A549 treated with AZD2906 at 1 μM for 4 hours (cell line): ENCODE data around the gene HOXC10. TPM values are rescaled to one million over a fixed set of nuclear protein-coding genes. Genes with fewer than 3 reads are reported as not detected.

Experiments used
- total RNA-seq: library from RNA; stranded (reverse); fragments of 200-300 nt; extraction: Qiagen RNA extraction; gene quantifications from 5 replicates; pipeline ENCODE4 v1.2.3, GENCODE V29; 2022

The HOXC10 gene
- total RNA-seq = 2.2 to 3.3 TPM (median 3.0 TPM) in 5 replicates

DNA sequence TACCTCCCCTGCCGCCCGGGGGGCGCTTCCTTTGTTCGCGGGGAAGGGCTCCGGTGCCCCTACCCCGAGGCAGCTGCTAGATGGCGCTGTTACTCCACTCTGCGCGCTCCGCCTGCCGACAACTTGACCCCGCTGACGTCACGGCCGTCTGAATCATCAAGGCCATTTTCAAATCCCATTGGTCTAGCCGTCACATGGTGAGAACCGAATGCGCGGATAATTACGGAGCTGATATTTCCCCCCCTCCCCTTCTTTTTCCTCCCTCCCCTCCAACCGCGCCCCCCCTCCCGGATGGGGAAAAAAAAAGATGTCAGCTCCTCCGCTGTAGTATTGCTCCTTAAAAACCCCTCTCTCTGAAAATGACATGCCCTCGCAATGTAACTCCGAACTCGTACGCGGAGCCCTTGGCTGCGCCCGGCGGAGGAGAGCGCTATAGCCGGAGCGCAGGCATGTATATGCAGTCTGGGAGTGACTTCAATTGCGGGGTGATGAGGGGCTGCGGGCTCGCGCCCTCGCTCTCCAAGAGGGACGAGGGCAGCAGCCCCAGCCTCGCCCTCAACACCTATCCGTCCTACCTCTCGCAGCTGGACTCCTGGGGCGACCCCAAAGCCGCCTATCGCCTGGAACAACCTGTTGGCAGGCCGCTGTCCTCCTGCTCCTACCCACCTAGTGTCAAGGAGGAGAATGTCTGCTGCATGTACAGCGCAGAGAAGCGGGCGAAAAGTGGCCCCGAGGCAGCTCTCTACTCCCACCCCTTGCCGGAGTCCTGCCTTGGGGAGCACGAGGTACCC, at the start of gene HOXC10:
Gene HOXC10, plus strand, starts transcription at position 246 of the 791 bp plus-strand sequence. Its CDS starts 114 bp downstream, at position 360.

DNA sequence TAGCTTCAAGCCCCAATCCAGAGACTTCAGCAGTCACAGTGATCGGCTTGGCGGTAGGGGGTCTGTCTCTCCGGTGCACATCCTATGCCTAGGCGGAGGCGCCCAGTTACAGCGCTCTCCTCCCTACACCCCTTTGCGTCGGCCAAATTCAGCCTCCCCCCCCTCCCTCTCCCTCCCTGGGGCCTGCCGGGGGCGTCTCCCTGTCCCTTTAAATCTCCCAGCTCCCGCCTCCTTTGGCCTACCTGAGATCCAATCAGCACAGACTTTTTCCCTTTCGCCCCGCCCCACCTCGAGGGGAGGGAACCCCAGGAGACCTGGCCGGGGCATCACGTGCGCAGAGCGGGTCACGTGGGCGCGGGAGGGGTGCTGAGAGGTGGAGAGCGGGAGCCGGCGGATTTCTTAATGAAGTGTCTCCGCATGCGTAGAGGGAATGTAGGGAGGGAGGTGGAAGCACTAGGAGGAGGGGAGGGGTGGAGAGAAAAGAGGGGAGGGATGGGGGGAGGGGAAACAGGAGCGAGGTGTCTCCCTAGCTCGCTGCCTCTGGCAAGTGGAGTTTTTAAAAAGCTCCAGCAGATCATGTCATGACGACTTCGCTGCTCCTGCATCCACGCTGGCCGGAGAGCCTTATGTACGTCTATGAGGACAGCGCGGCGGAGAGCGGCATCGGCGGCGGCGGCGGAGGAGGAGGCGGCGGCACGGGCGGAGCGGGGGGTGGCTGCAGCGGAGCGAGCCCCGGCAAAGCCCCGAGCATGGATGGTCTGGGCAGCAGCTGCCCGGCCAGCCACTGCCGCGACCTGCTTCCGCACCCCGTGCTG, 46.4 kb upstream of the HOXC10 start, which contains the start of gene HOXC13:
Gene HOXC13, plus strand, starts transcription at position 506 of the 815 bp plus-strand sequence. Its CDS starts 76 bp downstream, at position 582.

DNA sequence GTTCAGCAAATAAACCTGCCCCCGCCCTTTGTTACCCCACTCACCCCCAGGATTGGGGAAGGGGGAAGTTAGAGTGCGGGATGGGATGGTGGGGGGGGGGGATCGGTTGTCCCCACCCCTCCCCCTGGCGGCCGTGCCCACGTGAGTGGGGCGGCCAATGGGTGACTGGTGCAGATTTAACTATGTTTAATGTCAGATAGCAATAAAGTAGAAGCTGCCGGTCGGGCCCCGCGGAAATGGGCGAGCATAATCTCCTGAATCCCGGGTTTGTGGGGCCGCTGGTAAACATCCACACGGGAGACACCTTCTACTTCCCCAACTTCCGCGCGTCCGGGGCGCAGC, 30.3 kb upstream of the HOXC10 start, which contains the start of gene HOXC12:
Gene HOXC12, plus strand, starts transcription at position 210 of the 342 bp plus-strand sequence. Its CDS starts 27 bp downstream, at position 237.

DNA sequence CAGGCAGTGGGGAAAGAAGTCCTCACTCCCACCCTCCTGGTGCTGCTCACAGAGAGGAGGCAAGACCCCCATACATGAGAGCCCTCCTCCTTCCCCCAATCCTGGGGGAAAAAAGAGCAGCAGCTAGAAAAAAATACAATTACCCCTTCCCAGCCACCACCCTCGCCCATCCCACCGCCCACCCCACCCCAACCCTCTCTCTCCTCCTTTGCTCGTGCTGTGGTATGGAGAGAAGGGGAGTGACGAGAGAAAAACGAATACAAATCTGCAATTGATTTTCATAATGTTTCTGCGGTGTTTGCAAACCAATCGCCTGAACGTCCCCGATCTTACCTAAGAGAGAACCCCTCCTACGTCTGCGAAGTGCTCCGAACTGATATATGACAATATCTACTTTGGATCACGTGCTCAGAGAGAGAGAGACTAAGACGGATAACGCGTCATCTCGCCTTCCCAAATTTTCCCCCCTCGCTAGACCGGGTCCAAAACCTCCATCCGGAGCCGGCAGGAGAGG, 12.2 kb upstream of the HOXC10 start, which contains the start of gene HOXC11:
Gene HOXC11, plus strand, starts transcription at position 405 of the 514 bp plus-strand sequence. CDS start 116 bp downstream, outside the sequence.

DNA sequence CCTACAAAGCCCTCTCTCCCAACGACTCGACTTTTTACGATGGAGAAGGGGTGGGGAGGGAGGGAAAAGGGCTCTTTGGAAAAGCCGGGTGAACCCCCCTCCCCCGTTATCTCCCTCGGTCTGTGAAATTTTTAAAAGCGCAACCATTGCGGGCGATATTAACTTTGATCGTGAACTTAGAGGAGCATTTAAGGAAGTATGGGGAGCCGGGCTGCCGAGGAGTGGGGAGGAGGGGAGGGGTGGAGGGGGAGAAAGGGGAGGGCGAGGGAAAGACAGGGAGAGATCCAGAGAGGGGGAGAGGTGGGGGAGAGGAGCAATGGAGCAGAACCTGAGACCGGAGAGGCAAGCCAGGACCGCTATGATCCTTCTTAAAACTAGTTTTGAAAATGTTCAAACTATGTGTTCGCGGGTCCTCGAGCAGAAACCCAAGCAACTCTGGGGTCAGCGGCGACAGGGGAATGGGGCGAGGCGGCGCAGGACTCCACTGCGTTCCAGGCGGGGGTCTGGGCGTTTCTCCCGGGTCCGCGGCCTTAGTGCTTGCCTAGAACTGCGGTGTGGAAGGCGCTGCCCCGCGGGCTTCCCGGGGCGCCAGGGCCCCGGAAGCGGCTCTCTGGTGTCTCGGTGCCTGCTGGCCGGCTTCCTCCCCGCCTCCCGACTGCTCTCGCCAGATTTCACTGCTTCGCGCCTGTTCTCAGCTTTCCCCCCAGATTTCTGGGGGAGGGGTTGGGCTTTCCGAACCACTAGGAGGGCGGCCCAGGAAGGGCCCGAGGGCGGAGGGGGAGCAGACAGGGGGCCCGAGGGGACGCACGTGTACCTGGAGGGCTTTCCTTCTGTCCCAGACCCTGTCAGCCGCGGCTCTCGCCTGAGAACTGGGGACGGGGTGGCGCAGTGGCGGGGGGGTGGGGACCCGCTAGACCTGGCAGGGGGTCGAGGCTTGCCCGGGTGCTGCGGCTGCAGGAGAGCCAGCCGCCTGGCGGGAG, 10.6 kb upstream of the HOXC10 start, which contains the start of gene HOTAIR:
Gene HOTAIR, minus strand, starts transcription at position 871 of the 980 bp plus-strand sequence.

DNA sequence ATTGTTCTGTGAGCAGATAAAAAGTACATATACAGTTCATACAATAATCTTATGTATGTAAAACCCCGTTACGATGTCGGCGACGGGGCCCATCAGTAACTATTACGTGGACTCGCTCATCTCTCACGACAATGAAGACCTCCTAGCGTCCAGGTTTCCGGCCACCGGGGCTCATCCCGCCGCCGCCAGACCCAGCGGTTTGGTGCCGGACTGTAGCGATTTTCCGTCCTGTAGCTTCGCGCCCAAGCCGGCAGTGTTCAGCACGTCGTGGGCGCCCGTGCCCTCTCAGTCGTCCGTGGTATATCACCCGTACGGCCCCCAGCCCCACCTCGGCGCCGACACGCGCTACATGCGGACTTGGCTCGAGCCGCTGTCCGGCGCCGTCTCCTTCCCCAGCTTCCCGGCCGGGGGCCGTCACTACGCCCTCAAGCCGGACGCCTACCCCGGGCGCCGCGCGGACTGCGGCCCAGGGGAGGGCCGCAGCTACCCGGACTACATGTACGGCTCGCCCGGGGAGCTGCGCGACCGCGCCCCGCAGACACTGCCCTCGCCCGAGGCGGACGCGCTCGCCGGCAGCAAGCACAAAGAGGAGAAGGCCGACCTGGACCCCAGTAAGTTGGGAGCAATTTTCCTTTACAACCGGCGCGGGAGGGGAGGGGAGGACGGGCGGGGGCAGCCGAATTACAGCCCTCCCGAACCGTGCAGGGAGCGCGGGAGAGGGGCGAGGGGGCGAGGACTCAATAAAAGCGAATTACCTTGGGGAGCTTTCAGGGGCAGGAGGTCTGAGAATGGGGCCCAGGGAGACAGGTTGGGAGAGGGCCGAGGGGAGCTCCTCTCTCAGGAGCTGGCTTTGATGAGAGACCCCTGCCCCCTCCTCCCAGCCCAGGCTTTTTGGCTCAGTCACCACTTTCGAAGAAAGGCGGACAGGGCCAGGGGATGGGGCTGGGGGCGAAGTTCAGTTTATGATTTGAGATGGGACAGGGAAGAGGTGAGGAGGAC, 15.5 kb downstream of the HOXC10 start, which contains the start of gene HOXC9:
Gene HOXC9, plus strand, starts transcription at position 46 of the 999 bp plus-strand sequence. Its CDS starts 28 bp downstream, at position 74.

DNA sequence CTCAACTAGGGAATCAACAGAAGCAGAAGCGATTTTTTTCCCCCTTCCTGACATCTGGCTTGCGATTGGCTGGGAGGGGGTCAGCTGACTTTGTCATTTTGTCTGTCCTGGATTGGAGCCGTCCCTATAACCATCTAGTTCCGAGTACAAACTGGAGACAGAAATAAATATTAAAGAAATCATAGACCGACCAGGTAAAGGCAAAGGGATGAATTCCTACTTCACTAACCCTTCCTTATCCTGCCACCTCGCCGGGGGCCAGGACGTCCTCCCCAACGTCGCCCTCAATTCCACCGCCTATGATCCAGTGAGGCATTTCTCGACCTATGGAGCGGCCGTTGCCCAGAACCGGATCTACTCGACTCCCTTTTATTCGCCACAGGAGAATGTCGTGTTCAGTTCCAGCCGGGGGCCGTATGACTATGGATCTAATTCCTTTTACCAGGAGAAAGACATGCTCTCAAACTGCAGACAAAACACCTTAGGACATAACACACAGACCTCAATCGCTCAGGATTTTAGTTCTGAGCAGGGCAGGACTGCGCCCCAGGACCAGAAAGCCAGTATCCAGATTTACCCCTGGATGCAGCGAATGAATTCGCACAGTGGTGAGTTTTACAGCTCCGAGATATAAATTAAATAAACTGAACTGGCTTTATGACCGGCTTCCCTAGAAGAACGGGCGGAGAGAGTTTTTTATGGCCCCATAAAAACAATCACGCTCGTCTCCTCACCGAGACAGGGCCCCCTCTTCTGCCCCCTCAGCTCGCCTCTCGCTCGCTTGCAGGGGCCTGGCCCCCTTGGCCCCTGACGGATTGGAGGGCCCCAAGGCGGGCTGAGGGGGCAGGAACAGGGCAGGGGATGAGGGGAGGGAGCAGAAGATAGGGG, 43.6 kb downstream of the HOXC10 start, which contains the start of gene HOXC6:
Gene HOXC6, plus strand, starts transcription at position 127 of the 888 bp plus-strand sequence. Its CDS starts 82 bp downstream, at position 209.

DNA sequence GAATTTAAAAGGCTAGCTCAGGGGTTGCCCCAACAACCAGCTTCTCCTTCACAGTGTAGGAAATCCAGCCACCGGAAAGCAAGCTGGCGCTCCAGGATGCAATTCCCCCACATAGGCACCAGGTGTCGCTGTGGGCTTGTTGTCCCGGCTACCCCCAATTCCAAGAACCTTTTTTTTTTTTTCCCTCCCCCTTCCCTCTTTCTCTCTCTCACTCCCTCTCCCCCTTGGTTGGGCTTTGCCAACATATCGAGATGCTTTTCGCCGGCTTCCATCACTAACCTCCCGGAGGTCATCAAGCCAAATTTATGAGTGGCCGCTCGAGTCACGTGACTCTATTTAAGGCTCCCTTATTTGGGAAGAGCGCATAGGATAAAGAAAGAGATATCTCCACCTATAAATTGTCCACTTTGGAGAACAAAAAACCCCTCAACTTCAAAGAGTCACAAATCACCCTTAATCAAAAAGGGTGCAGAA, 47.7 kb downstream of the HOXC10 start, which contains the start of gene HOXC5:
Gene HOXC5, plus strand, starts transcription at position 424 of the 474 bp plus-strand sequence. CDS start 73 bp downstream, outside the sequence.

Other genes starting within 250 kb of the HOXC10 start
- gene CISTR, start 233.2 kb upstream of the HOXC10 start, total RNA-seq = not detected in 5 replicates
- gene HOXC13, start 46.3 kb upstream of the HOXC10 start, total RNA-seq = 21.9 to 37.4 TPM (median 26.0 TPM) in 5 replicates
- gene HOXC12, start 30.2 kb upstream of the HOXC10 start, total RNA-seq = 0.03 TPM in 2 of 5 replicates, not detected in the others
- gene HOXC11, start 12.0 kb upstream of the HOXC10 start, total RNA-seq = 0.59 to 0.85 TPM (median 0.80 TPM) in 5 replicates
- gene HOTAIR, start 10.2 kb upstream of the HOXC10 start, total RNA-seq = 0.06 to 0.29 TPM (median 0.12 TPM) in 5 replicates
- 12.9 to 13.9 TPM (median 13.4 TPM) in 5 replicates for gene HOXC9, start 15.0 kb downstream of the HOXC10 start, total RNA-seq
- 4.4 to 5.9 TPM (median 5.1 TPM) in 5 replicates for gene HOXC8, start 23.8 kb downstream of the HOXC10 start, total RNA-seq
- 3.9 to 5.0 TPM (median 4.1 TPM) in 5 replicates for gene HOXC6, start 43.3 kb downstream of the HOXC10 start, total RNA-seq
- gene HOXC5, start 47.9 kb downstream of the HOXC10 start, total RNA-seq = 0.63 to 1.0 TPM (median 0.91 TPM) in 5 replicates
- gene HOXC4, start 68.7 kb downstream of the HOXC10 start, total RNA-seq = 2.0 to 3.3 TPM (median 2.6 TPM) in 5 replicates
- gene SMUG1, start 203.8 kb downstream of the HOXC10 start, total RNA-seq = 27.2 to 34.8 TPM (median 32.5 TPM) in 5 replicates